ENCODE results near the gene MGST2.
"Not testable (repeated sequence)": the region's sequence is repeated elsewhere in the genome, so short reads cannot be mapped to it uniquely, and the experiment has no call there.

Gene MGST2

GRCh38 chr4:139629436-139630125, 36.0 kb upstream of the MGST2 start:
- H3K27ac ChIP-seq (ENCODE audit: poor library complexity, severe bottlenecking): no peak overlapping the region
- no peak for DNase-seq (ENCODE audit: low spot score)
- H3K4me3 ChIP-seq (ENCODE audit: severe bottlenecking): no peak overlapping the region
- H3K4me1 ChIP-seq (ENCODE audit: insufficient read depth, poor library complexity, severe bottlenecking): no peaks in the 10 kb centered on the region
- no peaks in the 10 kb centered on the region for H3K36me3 ChIP-seq (ENCODE audit: low read depth)
- no peak for TF ChIP-seq CTCF (IDR thresholded peaks at IDR 0.05; ENCODE audit: poor library complexity, severe bottlenecking)
- no peaks in the 10 kb centered on the region for H3K9me3 ChIP-seq (ENCODE audit: severe bottlenecking)
- H3K27me3 ChIP-seq (ENCODE audit: insufficient read depth, poor library complexity, severe bottlenecking): no peaks in the 10 kb centered on the region
- no peak for ATAC-seq (ENCODE audit: low read depth)

DNA sequence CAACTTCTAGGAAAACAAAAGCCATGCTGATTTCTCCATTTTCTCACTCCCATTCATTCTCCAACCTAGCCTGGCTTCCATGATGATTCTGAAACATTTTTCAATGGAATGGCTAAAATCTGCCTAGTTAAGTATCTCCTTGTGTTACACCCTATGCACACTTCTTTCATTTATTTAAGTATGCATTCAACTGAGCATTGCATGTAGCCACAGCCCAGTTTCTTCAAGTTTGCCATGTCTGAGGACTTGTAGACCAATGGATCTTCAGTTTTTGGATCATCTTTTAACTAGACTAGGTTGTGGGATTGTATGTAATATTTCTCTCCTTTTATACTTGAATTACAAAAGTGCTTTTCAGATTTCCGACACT, 35.5 kb upstream of the MGST2 start:
- Histone ChIP-seq H3K27ac (ENCODE audit: poor library complexity, severe bottlenecking) (no peak overlapping the region), H3K9me3 (ENCODE audit: severe bottlenecking) (no peaks in the 10 kb centered on the region), H3K36me3 (ENCODE audit: low read depth) (no peaks in the 10 kb centered on the region), H3K27me3 (ENCODE audit: insufficient read depth, poor library complexity, severe bottlenecking) (no peaks in the 10 kb centered on the region), H3K4me3 (ENCODE audit: severe bottlenecking) (no peak overlapping the region), H3K4me1 (ENCODE audit: insufficient read depth, poor library complexity, severe bottlenecking) (no peaks in the 10 kb centered on the region)
- no peak for ATAC-seq (ENCODE audit: low read depth)
- no peak for DNase-seq (ENCODE audit: low spot score)
- no peak for TF ChIP-seq CTCF (IDR thresholded peaks at IDR 0.05; ENCODE audit: poor library complexity, severe bottlenecking)

DNA sequence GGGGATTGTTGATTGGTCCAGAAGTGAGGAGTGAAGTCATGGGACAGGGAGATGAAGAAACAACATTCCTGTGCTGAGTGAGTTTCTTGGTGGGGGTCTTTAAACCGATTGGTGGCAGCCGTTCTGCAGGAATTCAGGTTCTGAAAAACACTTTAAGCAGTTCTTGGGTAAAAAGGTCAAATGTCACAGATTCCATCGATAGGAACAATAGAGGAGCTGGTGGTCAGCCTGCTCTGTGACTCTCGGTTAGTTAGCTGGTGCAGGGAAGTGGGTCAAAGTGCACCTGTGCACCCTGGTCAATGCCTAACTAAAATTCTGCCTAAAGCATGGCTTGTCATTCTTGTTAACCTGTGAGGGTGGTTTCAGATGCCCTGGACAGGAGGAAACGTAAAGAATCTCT, 34.6 kb upstream of the MGST2 start:
- DNase-seq (ENCODE audit: low spot score): no peak
- H3K27ac ChIP-seq (ENCODE audit: poor library complexity, severe bottlenecking): no peak overlapping the region
- H3K4me3 ChIP-seq (ENCODE audit: severe bottlenecking): no peak overlapping the region
- ATAC-seq (ENCODE audit: low read depth): no peak
- no peaks in the 10 kb centered on the region for H3K27me3 ChIP-seq (ENCODE audit: insufficient read depth, poor library complexity, severe bottlenecking)
- peaks cover 5% of the 10 kb centered on the region for H3K4me1 ChIP-seq (ENCODE audit: insufficient read depth, poor library complexity, severe bottlenecking)
- no peak for TF ChIP-seq CTCF (IDR thresholded peaks at IDR 0.05; ENCODE audit: poor library complexity, severe bottlenecking)
- H3K36me3 ChIP-seq (ENCODE audit: low read depth): no peaks in the 10 kb centered on the region
- H3K9me3 ChIP-seq (ENCODE audit: severe bottlenecking): no peaks in the 10 kb centered on the region

DNA sequence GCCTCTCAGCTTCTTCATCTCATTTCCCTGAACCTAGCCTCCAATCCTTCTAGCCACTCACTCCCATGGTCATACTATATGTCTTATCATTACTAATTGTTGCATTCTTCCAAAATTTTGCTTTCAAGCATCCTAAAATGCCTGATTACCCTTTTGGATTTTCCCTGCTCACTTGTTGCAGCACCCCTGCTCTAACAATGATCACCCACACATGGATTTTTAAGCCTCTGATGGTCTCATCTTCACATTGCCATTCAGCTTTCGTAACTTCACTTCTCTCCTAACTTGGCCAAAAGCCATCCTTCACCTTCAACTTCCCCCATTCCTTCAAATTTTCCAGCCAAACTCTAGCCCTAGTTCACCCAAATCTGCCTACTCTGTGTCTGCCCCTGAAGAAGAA, 33.8 kb upstream of the MGST2 start:
- Histone ChIP-seq H3K4me1 (ENCODE audit: insufficient read depth, poor library complexity, severe bottlenecking) (peaks cover 10% of the 10 kb centered on the region), H3K27me3 (ENCODE audit: insufficient read depth, poor library complexity, severe bottlenecking) (no peaks in the 10 kb centered on the region), H3K4me3 (ENCODE audit: severe bottlenecking) (no peak overlapping the region), H3K9me3 (ENCODE audit: severe bottlenecking) (no peaks in the 10 kb centered on the region), H3K27ac (ENCODE audit: poor library complexity, severe bottlenecking) (no peak overlapping the region), H3K36me3 (ENCODE audit: low read depth) (no peaks in the 10 kb centered on the region)
- DNase-seq (ENCODE audit: low spot score) (no peak), ATAC-seq (ENCODE audit: low read depth) (no peak)
- no peak for TF ChIP-seq CTCF (IDR thresholded peaks at IDR 0.05; ENCODE audit: poor library complexity, severe bottlenecking)

GRCh38 chr4:139632739-139633138, 32.9 kb upstream of the MGST2 start:
- H3K27ac ChIP-seq (ENCODE audit: poor library complexity, severe bottlenecking); H3K9me3 ChIP-seq (ENCODE audit: severe bottlenecking); H3K36me3 ChIP-seq (ENCODE audit: low read depth); H3K27me3 ChIP-seq (ENCODE audit: insufficient read depth, poor library complexity, severe bottlenecking); H3K4me3 ChIP-seq (ENCODE audit: severe bottlenecking); H3K4me1 ChIP-seq (ENCODE audit: insufficient read depth, poor library complexity, severe bottlenecking); DNase-seq (ENCODE audit: low spot score); ATAC-seq (ENCODE audit: low read depth): not testable (repeated sequence)
